ENCODE measurements around the gene PPP1R8.

GRCh38 chr1:27869719-27870085 is 39.1 kb downstream of the PPP1R8 start:
- TF ChIP-seq CTCF (IDR thresholded peaks at IDR 0.05) (no peak), EP300 (IDR thresholded peaks at IDR 0.05) (no peak), POLR2A (IDR thresholded peaks at IDR 0.05) (no peak)
